Small intestine (tissue), 16 donors: Measurements from ENCODE around the gene TAF9. TPM values are rescaled to one million over a fixed set of nuclear protein-coding genes. Genes with fewer than 3 reads are reported as not detected.

Source experiments
- DNase-seq, 2 donors: peaks; one replicate each; pipeline versions ENCODE4 v3.0.0 to v3.0.0-alpha.2; 2013
- FAIRE-seq: peaks from 2 replicates; lab custom pipeline; 2012; peaks lifted over from hg19 to GRCh38; lab: Jason Lieb, UNC
- H3K27ac ChIP-seq, 3 donors: one replicate each; pipeline ENCODE4 v1.5.1; 2013; ENCODE audit warnings: low read length in 2 of 3, mild to moderate bottlenecking in 2 of 3, control low read depth in 1 of 3, inconsistent platforms in 1 of 3, low read depth in 1 of 3, moderate library complexity in 1 of 3
- H3K27me3 ChIP-seq, 3 donors: one replicate each; pipeline ENCODE4 v1.6.1; 2013; ENCODE audit warnings: low read length in 3 of 3, inconsistent platforms in 1 of 3; ENCODE audit not compliant: control insufficient read depth in 3 of 3, insufficient read depth in 3 of 3
- H3K36me3 ChIP-seq, 3 donors: one replicate each; pipeline ENCODE4 v1.6.1; 2013; ENCODE audit warnings: low read length in 3 of 3, inconsistent platforms in 1 of 3, low read depth in 1 of 3, mild to moderate bottlenecking in 1 of 3, moderate library complexity in 1 of 3; ENCODE audit not compliant: control insufficient read depth in 3 of 3, insufficient read depth in 2 of 3
- H3K4me1 ChIP-seq, 3 donors: one replicate each; pipeline ENCODE4 v1.6.1; 2013; ENCODE audit warnings: low read length in 2 of 3, inconsistent platforms in 1 of 3, low read depth in 1 of 3, mild to moderate bottlenecking in 1 of 3, moderate library complexity in 1 of 3; ENCODE audit not compliant: control insufficient read depth in 3 of 3, insufficient read depth in 2 of 3
- H3K4me3 ChIP-seq, 3 donors: one replicate each; pipeline ENCODE4 v1.5.1; 2013; ENCODE audit warnings: low read length in 3 of 3, control low read depth in 1 of 3, inconsistent platforms in 1 of 3, low read depth in 1 of 3, mild to moderate bottlenecking in 1 of 3, moderate library complexity in 1 of 3
- H3K9me3 ChIP-seq, 2 donors: one replicate each; pipeline ENCODE4 v1.6.1; 2013; ENCODE audit warnings: low read depth in 1 of 2, low read length in 1 of 2; ENCODE audit not compliant: control insufficient read depth in 2 of 2, insufficient read depth in 1 of 2
- WGBS, 3 donors: extraction: QIAGEN DNeasy Blood & Tissue Kit; methylation state at CpG; one replicate each; pipeline ENCODE4 v1.1.7; 2013; 5-methylcytosine and 5-hydroxymethylcytosine counted together
- long read RNA-seq, 10 donors: transcript quantifications; one replicate each; lab custom pipeline, GENCODE V29; 2026
- polyA plus RNA-seq, 4 donors: library from polyadenylated mRNA; stranded (reverse) in 3 of 4; unstranded in 1 of 4; fragments of 200-250 nt in 3 of 4; fragments of 120-200 nt in 1 of 4; gene quantifications; one replicate each; pipeline versions ENCODE4 v1.2.1 to v1.2.3, GENCODE V29; 2013
- donor health status: healthy with polysubstance abuse.
- donor health status: control.
- donor health status: control.
- donor health status: Bipolar disorder and iron deficiency.
- donor health status: healthy.

Gene TAF9, protein sequence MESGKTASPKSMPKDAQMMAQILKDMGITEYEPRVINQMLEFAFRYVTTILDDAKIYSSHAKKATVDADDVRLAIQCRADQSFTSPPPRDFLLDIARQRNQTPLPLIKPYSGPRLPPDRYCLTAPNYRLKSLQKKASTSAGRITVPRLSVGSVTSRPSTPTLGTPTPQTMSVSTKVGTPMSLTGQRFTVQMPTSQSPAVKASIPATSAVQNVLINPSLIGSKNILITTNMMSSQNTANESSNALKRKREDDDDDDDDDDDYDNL
- 10 to 100 TPM; 56.4 to 70.3 (median 64.2) TPM for polyA plus RNA-seq
- long read RNA-seq, donor 1, transcript TAF9-201 (3 exons, 1,283 nt), result major isoform, 89 of 109 reads
- long read RNA-seq, donor 1, transcript TAF9-205 (2 exons, 1,331 nt), result minor isoform, 13 of 109 reads
- long read RNA-seq, donor 1, partial matches to known transcripts, result 0 of 109 reads
- long read RNA-seq, donor 1, other reads (novel, unspliced or antisense), result 0 of 109 reads
- long read RNA-seq, donor 2, transcript TAF9-201 (3 exons, 1,283 nt), result major isoform, 20 of 24 reads
- long read RNA-seq, donor 2, partial matches to known transcripts, result 0 of 24 reads
- long read RNA-seq, donor 2, other reads (novel, unspliced or antisense), result 0 of 24 reads
- long read RNA-seq, donor 3, transcript TAF9-201 (3 exons, 1,283 nt), result major isoform, 15 of 38 reads
- long read RNA-seq, donor 3, partial matches to known transcripts, result 16 of 38 reads
- long read RNA-seq, donor 3, other reads (novel, unspliced or antisense), result 0 of 38 reads
- long read RNA-seq, donor 4, partial matches to known transcripts, result 0 of 3 reads
- long read RNA-seq, donor 4, other reads (novel, unspliced or antisense), result 0 of 3 reads
- long read RNA-seq, donor 5, transcript TAF9-201 (3 exons, 1,283 nt), result major isoform, 12 of 27 reads
- long read RNA-seq, donor 5, partial matches to known transcripts, result 14 of 27 reads
- long read RNA-seq, donor 5, other reads (novel, unspliced or antisense), result 0 of 27 reads
- long read RNA-seq, donor 6, transcript TAF9-201 (3 exons, 1,283 nt), result major isoform, 33 of 51 reads
- long read RNA-seq, donor 6, partial matches to known transcripts, result 16 of 51 reads
- long read RNA-seq, donor 6, other reads (novel, unspliced or antisense), result 0 of 51 reads
- long read RNA-seq, donor 7, transcript TAF9-205 (2 exons, 1,331 nt), result minor isoform, 6 of 78 reads
- long read RNA-seq, donor 7, transcript TAF9-201 (3 exons, 1,283 nt), result major isoform, 71 of 78 reads
- long read RNA-seq, donor 7, partial matches to known transcripts, result 0 of 78 reads
- long read RNA-seq, donor 7, other reads (novel, unspliced or antisense), result 0 of 78 reads
- long read RNA-seq, donor 8, partial matches to known transcripts, result 0 of 2 reads
- long read RNA-seq, donor 8, other reads (novel, unspliced or antisense), result 0 of 2 reads
- long read RNA-seq, donor 9, transcript TAF9-201 (3 exons, 1,283 nt), result major isoform, 15 of 18 reads
- long read RNA-seq, donor 9, partial matches to known transcripts, result 0 of 18 reads
- long read RNA-seq, donor 9, other reads (novel, unspliced or antisense), result 0 of 18 reads
- long read RNA-seq, donor 10, transcript TAF9-201 (3 exons, 1,283 nt), result major isoform, 37 of 50 reads
- long read RNA-seq, donor 10, transcript TAF9-205 (2 exons, 1,331 nt), result minor isoform, 8 of 50 reads
- long read RNA-seq, donor 10, partial matches to known transcripts, result 0 of 50 reads
- long read RNA-seq, donor 10, other reads (novel, unspliced or antisense), result 0 of 50 reads

DNA sequence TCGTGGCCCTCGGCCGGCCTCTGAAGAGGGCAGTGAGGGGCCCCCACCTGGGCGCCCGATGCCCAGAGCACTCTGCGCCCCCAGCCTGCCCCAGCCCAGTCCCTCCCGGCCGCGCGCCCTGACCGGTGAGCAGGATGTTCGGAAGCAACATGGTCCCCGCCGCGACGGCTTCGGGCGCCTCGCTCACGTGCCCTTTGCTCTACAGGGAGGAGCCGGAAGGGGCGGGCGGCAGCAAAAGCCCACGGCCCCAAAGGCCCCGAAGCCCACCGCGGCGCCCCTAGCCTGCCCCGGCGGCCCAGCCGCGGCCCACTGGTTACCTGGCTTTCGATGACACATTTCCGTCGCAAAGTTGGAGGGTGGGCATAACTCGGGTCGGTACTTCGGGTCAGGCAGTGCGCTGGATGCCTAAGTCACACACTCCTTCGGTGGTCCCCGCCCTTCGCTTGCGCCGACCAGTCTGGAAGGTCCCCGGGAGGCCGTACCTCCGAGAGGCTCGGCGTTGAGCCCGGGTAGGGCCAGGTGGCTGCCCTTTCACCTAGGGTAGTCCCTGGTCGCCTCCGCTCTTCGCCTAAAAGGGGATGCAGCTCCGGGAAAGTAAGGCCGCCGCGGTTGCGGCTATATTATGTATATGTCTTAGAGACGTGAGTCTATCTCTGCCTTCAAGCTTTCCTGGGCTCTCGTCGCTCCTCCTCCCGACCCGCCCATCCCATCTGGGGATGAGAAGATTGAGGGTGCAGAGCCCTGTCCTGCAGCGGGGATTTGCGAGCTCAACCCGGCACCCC is at the start of gene TAF9, which contains the start of the genes AK6 and RAD17:
TSS of gene TAF9 (minus strand) at position 181 of the 782 bp plus-strand sequence. CDS start 3,783 bp downstream, outside the sequence.
TSS of gene AK6 (minus strand) at position 181 of the 782 bp plus-strand sequence. CDS start at position 151, 30 bp downstream.
TSS of gene RAD17 (plus strand) at position 479 of the 782 bp plus-strand sequence. CDS start 2,391 bp downstream, outside the sequence.
- FAIRE-seq, result no peak
- H3K4me3 ChIP-seq, result peak within 1 kb of the TSS; percentile 82 to 100 (median 89)
- peak within 1 kb of the TSS; percentile 94 to 100 (median 99) for H3K27ac ChIP-seq
- DNase-seq, result peak; percentile 93 to 99
- H3K27me3 ChIP-seq, result no peaks in the 10 kb centered on the region
- H3K9me3 ChIP-seq, result no peaks in the 10 kb centered on the region
- H3K4me1 ChIP-seq, result peaks cover 0 to 8% (median 2%) of the 10 kb centered on the region in 3 donors
- 0 to 1% (median 0%) methylated on average over 60 to 66 of the region's 66 CpGs for WGBS, 3 donors
- H3K36me3 ChIP-seq, result peaks cover 6 to 20% (median 7%) of the 10 kb centered on the region in 3 donors

DNA sequence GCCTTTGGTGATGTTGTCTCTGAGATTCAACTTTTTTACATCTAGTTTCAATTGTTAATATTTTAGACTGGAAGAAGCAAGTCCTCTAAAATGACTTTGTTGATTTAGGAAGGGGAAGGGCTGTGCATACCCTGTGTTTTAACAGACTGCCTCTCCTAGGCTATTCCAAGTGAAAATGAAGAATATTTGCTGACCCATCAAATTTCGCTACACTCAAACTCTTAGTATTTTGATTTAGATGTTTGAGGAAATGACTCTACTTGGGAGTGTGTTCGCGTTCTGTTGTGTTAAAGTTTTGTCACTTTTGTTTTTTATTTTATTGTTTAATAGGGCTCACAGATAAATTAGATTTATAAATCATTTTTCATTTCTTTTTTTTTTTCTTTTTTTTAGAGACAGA is 49.2 kb upstream of the TAF9 start:
- peaks cover 0 to 10% of the 10 kb centered on the region in 2 donors for H3K9me3 ChIP-seq
- no peak overlapping the region for H3K27ac ChIP-seq
- WGBS, 3 donors, result 92 to 97% (median 96%) methylated on average over 3 of the region's 3 CpGs
- H3K4me1 ChIP-seq, result peaks cover 0 to 3% (median 0%) of the 10 kb centered on the region in 3 donors
- no peak overlapping the region for H3K4me3 ChIP-seq
- H3K36me3 ChIP-seq, result peaks cover 4 to 27% (median 5%) of the 10 kb centered on the region in 3 donors
- no peak for DNase-seq
- no peaks in the 10 kb centered on the region for H3K27me3 ChIP-seq
- FAIRE-seq, result no peak

DNA sequence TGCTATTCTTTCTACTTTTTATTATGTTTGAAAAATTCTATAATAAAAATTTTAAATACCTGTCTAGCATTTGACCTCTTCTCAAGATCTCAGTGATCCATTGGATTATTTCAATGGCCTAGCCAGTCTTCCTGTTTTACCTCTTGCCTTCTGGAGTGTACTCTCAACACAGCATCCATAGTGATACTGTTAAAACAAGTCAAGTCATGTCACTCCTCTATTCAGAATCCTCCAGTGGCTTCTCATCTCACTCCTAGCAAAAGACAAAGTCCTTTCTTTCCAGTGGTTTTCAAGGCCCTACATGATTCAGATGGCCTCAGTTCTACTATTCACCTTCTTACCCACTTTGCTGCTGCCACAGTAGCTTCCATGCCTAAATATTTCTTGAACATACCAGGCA is 47.4 kb upstream of the TAF9 start:
- DNase-seq (peak in 1 of 2 donors; percentile 33), FAIRE-seq (no peak)
- Histone ChIP-seq H3K27ac (peak overlapping the region in 1 of 3 donors; percentile 99), H3K36me3 (peaks cover 4 to 32% (median 5%) of the 10 kb centered on the region in 3 donors), H3K4me1 (peaks cover 0 to 3% (median 0%) of the 10 kb centered on the region in 3 donors), H3K27me3 (no peaks in the 10 kb centered on the region), H3K9me3 (peaks cover 0 to 7% of the 10 kb centered on the region in 2 donors), H3K4me3 (peak overlapping the region in 2 of 3 donors; percentile 65 to 89)

DNA sequence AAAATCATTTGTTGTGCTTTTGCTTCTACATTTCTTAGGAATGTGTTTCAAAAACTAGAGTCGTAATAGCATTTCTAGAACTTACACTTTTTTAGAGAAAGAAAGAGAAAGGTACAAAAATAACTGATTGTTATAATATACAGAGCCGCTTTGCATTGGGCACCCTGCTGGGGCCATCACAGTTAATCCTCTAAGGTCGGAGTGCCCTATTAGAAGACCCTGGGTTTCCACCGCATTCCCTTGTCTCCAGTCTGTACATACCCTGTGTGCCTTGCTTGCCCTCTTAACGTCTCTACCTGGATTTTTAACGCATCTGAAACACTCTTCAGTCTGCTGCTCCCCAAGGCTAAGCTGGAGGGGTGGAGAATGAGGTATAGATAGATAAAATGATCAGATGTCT is 46.9 kb upstream of the TAF9 start:
- Histone ChIP-seq H3K4me3 (peak overlapping the region in 2 of 3 donors; percentile 65 to 89), H3K9me3 (peaks cover 0 to 7% of the 10 kb centered on the region in 2 donors), H3K27ac (peak overlapping the region in 2 of 3 donors; percentile 37 to 99), H3K27me3 (no peaks in the 10 kb centered on the region), H3K36me3 (peaks cover 4 to 30% (median 8%) of the 10 kb centered on the region in 3 donors), H3K4me1 (peaks cover 0 to 3% (median 0%) of the 10 kb centered on the region in 3 donors)
- peak; percentile 24 to 53 for DNase-seq
- FAIRE-seq, result no peak
- 18 to 68% (median 41%) methylated on average over 6 of the region's 6 CpGs for WGBS, 3 donors

DNA sequence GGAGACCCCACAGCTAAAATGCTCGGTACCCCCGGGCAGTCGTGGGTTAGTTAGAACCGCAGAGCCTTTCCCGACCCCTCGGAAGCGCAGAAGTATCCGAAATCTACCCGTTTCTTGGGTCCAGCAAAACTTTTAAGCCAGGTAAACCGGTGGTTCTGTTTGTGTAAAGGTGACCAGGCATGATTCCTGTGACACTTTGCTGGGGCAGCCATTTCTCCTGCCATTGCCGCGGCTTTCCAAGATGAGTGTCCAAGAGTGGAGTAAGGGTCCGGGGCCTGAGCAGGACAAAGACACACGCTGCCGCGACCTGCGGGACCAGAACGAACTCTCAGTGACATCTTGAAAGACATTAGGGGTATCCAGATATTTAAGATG is 46.3 kb upstream of the TAF9 start:
- Histone ChIP-seq H3K27ac (peak overlapping the region; percentile 82 to 99 (median 93)), H3K4me1 (peaks cover 0 to 3% (median 0%) of the 10 kb centered on the region in 3 donors), H3K4me3 (peak overlapping the region; percentile 48 to 89 (median 65)), H3K36me3 (peaks cover 5 to 33% (median 8%) of the 10 kb centered on the region in 3 donors), H3K27me3 (no peaks in the 10 kb centered on the region), H3K9me3 (peaks cover 0 to 7% of the 10 kb centered on the region in 2 donors)
- DNase-seq, result peak; percentile 57 to 73
- no peak for FAIRE-seq
- 11 to 48% (median 28%) methylated on average over 18 of the region's 18 CpGs for WGBS, 3 donors

DNA sequence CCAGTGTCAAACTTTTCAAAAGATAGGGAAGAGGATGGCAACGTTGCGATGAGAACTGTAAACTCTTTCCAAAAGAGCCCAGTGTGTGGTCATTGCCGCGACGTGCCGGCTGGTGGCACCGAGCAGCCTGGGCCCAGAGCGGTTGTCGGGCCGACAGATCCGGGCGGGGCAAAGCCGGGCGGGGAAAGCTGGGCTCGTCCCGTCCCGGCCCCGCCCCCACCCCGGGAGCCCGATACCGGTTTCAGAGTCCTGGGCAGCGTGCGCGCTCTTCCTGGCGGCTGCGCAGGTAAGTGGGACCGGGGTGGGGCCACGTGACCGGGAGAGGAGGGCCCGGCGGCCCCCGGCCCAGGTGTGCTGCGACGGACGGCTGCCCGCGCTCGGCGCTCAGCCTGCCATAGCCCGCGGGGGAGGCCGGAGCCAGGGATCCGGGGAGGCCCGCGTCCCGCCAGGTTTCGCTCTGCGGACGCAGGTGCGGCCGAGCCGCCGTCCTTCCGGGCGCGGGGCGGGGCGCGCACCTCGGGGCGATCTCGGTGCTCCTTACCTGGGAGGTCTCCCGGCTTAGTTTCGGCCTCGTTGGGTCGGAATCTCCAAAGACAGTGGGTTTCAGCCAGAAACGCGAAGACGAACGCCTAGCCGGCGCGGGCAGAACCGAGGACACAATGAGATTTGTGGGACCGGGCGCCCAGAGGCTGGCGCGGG is 45.7 kb upstream of the TAF9 start, which contains the start of gene MARVELD2:
TSS of gene MARVELD2 (plus strand) at position 232 of the 699 bp plus-strand sequence. CDS start 4,270 bp downstream, outside the sequence.
- Histone ChIP-seq H3K27ac (peak within 1 kb of the TSS; percentile 82 to 99 (median 93)), H3K4me1 (peaks cover 0 to 3% (median 0%) of the 10 kb centered on the region in 3 donors)
- 4 to 13% (median 13%) methylated on average over 59 to 78 of the region's 78 CpGs for WGBS, 3 donors

More for the DNA sequence above, 45.7 kb upstream of the TAF9 start, which contains the start of gene MARVELD2:
- Histone ChIP-seq H3K4me3 (peak within 1 kb of the TSS; percentile 48 to 89 (median 65)), H3K27me3 (no peaks in the 10 kb centered on the region), H3K9me3 (peaks cover 0 to 7% of the 10 kb centered on the region in 2 donors), H3K36me3 (peaks cover 4 to 33% (median 8%) of the 10 kb centered on the region in 3 donors)
- FAIRE-seq (no peak), DNase-seq (peak; percentile 97 to 98)
